GM12878 (cell line): ENCODE data around the gene DUSP16. TPM values are rescaled to one million over a fixed set of nuclear protein-coding genes. Genes with fewer than 3 reads are reported as not detected.

Source experiments
- ATAC-seq: fragments of 200-7000 bp; cut with Tn5 transposase; 3 replicates; pipeline ENCODE4 v1.9.1; 2020; ENCODE audit warnings: mild to moderate bottlenecking, moderate library complexity
- BruUV-seq: library from RNA; stranded (reverse); fragments of 400-500 nt; replicated peaks from 2 replicates; lab custom pipeline; 2021; lab: Mats Ljungman, UMichigan
- CTCF ChIA-PET: fragments of 300-600 bp; sonication (Branson Sonifier 250); formaldehyde crosslinking; extraction: SDS; loops from one replicate; lab custom pipeline; 2021; ENCODE audit warnings: inconsistent platforms; lab: Yijun Ruan, JAX
- POLR2A ChIA-PET: fragments of 350-600 bp; formaldehyde crosslinking; extraction: SDS; loops from one replicate; lab custom pipeline; 2021; ENCODE audit warnings: inconsistent platforms; lab: Charles Lee
- RAD21 ChIA-PET: fragments of 300-600 bp; sonication (Branson Sonifier 250); formaldehyde crosslinking; loops from one replicate; lab custom pipeline; 2023; ENCODE audit warnings: antibody characterized with exemption; ENCODE audit not compliant: unreplicated experiment; lab: Charles Lee
- SMC1A ChIA-PET: fragments of 300-600 bp; sonication (Branson Sonifier 250); formaldehyde crosslinking; loops from one replicate; lab custom pipeline; 2023; ENCODE audit not compliant: unreplicated experiment, uncharacterized antibody; lab: Charles Lee
- DNase-seq: peaks from one replicate; pipeline ENCODE4 v3.0.0-alpha.2; 2011; ENCODE audit warnings: low read depth, low spot score
- FAIRE-seq: peaks from 3 replicates; lab custom pipeline; 2011; peaks lifted over from hg19 to GRCh38; lab: Jason Lieb, UNC
- H2AFZ ChIP-seq: 2 replicates; pipeline ENCODE4 v1.6.0; 2011; ENCODE audit warnings: low read depth, low read length, control low read depth; ENCODE audit not compliant: control insufficient read depth
- H3K27ac ChIP-seq: 2 replicates; pipeline ENCODE4 v1.5.1; 2011; ENCODE audit warnings: control low read depth; ENCODE audit not compliant: control insufficient read depth, insufficient read depth
- H3K27me3 ChIP-seq, 2 experiments: replicated peaks in 1 of 2; 2 replicates each; pipeline versions ENCODE4 v1.6.0 to v1.6.1; 2011; ENCODE audit warnings: low read length in 1 of 2; ENCODE audit not compliant: control insufficient read depth in 2 of 2, insufficient read depth in 2 of 2
- H3K36me3 ChIP-seq, 2 experiments: 2 replicates each; pipeline ENCODE4 v1.5.1; 2011; ENCODE audit warnings: low read length in 1 of 2; ENCODE audit not compliant: control insufficient read depth in 2 of 2, insufficient read depth in 2 of 2
- H3K4me1 ChIP-seq: 2 replicates; pipeline ENCODE4 v1.6.1; 2011; ENCODE audit warnings: mild to moderate bottlenecking, low read length, moderate library complexity, mixed read lengths; ENCODE audit not compliant: control insufficient read depth, insufficient read depth
- H3K4me2 ChIP-seq: 2 replicates; pipeline ENCODE4 v1.6.0; 2011; ENCODE audit warnings: control low read depth; ENCODE audit not compliant: control insufficient read depth, insufficient read depth
- H3K4me3 ChIP-seq: fragments of 200-600 bp; sonication (generic); 2 replicates; pipeline ENCODE4 v1.5.1; 2016
- H3K79me2 ChIP-seq: 2 replicates; pipeline ENCODE4 v1.6.0; 2011; ENCODE audit warnings: low read length; ENCODE audit not compliant: control insufficient read depth, insufficient read depth
- H3K9ac ChIP-seq: 2 replicates; pipeline ENCODE4 v1.8.0; 2011; ENCODE audit warnings: low read length, control low read depth, mixed read lengths; ENCODE audit not compliant: control insufficient read depth, insufficient read depth
- H3K9me3 ChIP-seq: replicated peaks from 3 replicates; pipeline ENCODE4 v1.5.1; 2011; ENCODE audit warnings: mild to moderate bottlenecking, low read length; ENCODE audit not compliant: control insufficient read depth, insufficient read depth
- H4K20me1 ChIP-seq: 2 replicates; pipeline ENCODE4 v1.6.0; 2011; ENCODE audit not compliant: control insufficient read depth, insufficient read depth
- CBX5 ChIP-seq: sonication (generic); IDR thresholded peaks from 2 replicates; pipeline ENCODE4 v1.6.1; 2016; ENCODE audit warnings: low read depth, moderate library complexity, mild to moderate bottlenecking, inconsistent platforms
- CREB1 ChIP-seq: IDR thresholded peaks from 2 replicates; pipeline ENCODE4 v1.6.1; 2012; ENCODE audit warnings: low read depth, mild to moderate bottlenecking, inconsistent platforms
- E4F1 ChIP-seq: fragments of 450-650 bp; IDR thresholded peaks from 2 replicates; pipeline ENCODE4 v1.6.1; 2018; ENCODE audit warnings: borderline replicate concordance, mild to moderate bottlenecking; ENCODE audit not compliant: partially characterized antibody
- NFXL1 ChIP-seq: fragments of 450-650 bp; IDR thresholded peaks from 2 replicates; pipeline ENCODE4 v1.6.1; 2017; ENCODE audit warnings: antibody characterized with exemption, mild to moderate bottlenecking, borderline replicate concordance
- NKRF ChIP-seq: fragments of 450-650 bp; conservative IDR thresholded peaks from 2 replicates; pipeline ENCODE4 v1.6.1; 2017; ENCODE audit warnings: mild to moderate bottlenecking, moderate library complexity
- PKNOX1 ChIP-seq: fragments of 450-650 bp; IDR thresholded peaks from 2 replicates; pipeline ENCODE4 v1.6.1; 2016; ENCODE audit warnings: mild to moderate bottlenecking
- RUNX3 ChIP-seq: IDR thresholded peaks from 2 replicates; pipeline ENCODE4 v1.6.1; 2012; ENCODE audit warnings: low read length, inconsistent platforms
- SKIL ChIP-seq: fragments of 450-650 bp; IDR thresholded peaks from 2 replicates; pipeline ENCODE4 v1.6.1; 2017; ENCODE audit warnings: mild to moderate bottlenecking, low read depth, inconsistent platforms; ENCODE audit not compliant: poor library complexity, severe bottlenecking
- TCF12 ChIP-seq: IDR thresholded peaks from 2 replicates; pipeline ENCODE4 v1.6.1; 2011; ENCODE audit warnings: low read depth, mild to moderate bottlenecking, low read length
- ZNF217 ChIP-seq: fragments of 450-650 bp; IDR thresholded peaks from 2 replicates; pipeline ENCODE4 v1.6.1; 2017; ENCODE audit warnings: antibody characterized with exemption, mild to moderate bottlenecking
- ZZZ3 ChIP-seq: IDR thresholded peaks from 2 replicates; pipeline ENCODE4 v1.6.1; 2011; ENCODE audit warnings: low read depth; ENCODE audit not compliant: control insufficient read depth, insufficient read length
- WGBS: methylation state at CpG from one replicate; pipeline ENCODE4 v1.1.6; 2016; ENCODE audit warnings: low lambda C conversion rate; ENCODE audit not compliant: insufficient replicate concordance, insufficient coverage; ENCODE audit errors: missing lambda C conversion rate; 5-methylcytosine and 5-hydroxymethylcytosine counted together
- in situ Hi-C: fragments of 300-500 bp; cut with MboI; formaldehyde crosslinking; loops from 9 replicates; pipeline ENCODE4 v1.14.3; 2018; ENCODE audit warnings: mixed read lengths
- intact Hi-C: fragments of 100-400 bp; cut with micrococcal nuclease; formaldehyde crosslinking; loops from one replicate; pipeline ENCODE4 v1.14.2; 2022; ENCODE audit not compliant: unreplicated experiment
- polyA plus RNA-seq, 11 experiments: library from polyadenylated mRNA; depleted of rRNA in 4 of 11; unstranded in 6 of 11; stranded (reverse) in 5 of 11; fragments of >200 nt; fragmentation: Nextera tagmentation in 4 of 11; fragmentation: Illumina TruSeq in 1 of 11; extraction: Ambion mirVana in 4 of 11; extraction: Trizol in 1 of 11; gene quantifications; 1 replicate in 1 of 11; 2 replicates in 10 of 11; pipeline versions ENCODE4 v1.2.1 to v1.2.3, GENCODE V29; 2011 to 2016; ENCODE audit warnings: inconsistent platforms in 2 of 11, missing spikeins in 2 of 11, low read depth in 1 of 11
- total RNA-seq, 4 experiments: library from RNA; depleted of rRNA in 3 of 4; stranded (reverse); fragments of >200 nt in 3 of 4; fragmentation: Illumina TruSeq in 1 of 4; extraction: Trizol in 1 of 4; gene quantifications; 2 replicates each; pipeline versions ENCODE4 v1.2.1 to v1.2.3, GENCODE V29; 2013 to 2021

Gene DUSP16
- total and polyA plus RNA-seq, 10 of the 15 experiments (the other 5 are each of a cell fraction or from before 2014, with no cell fraction given) = 3.9 to 75.3 (median 26.8) TPM

GRCh38 chr12:12551115-12551514 is 11.5 kb downstream of the DUSP16 start (continued):
- no peak for TF ChIP-seq NKRF
- TF ChIP-seq ZZZ3 = no peak
- TF ChIP-seq RUNX3 = peak; percentile 27; the same call in 1 of the 2 replicates
- 0 out of 2 replicates have a peak, but pooled peaks have one; percentile 55 for TF ChIP-seq ZNF217
- no peak for TF ChIP-seq TCF12
- TF ChIP-seq SKIL = peak; percentile 6
- no peak for TF ChIP-seq NFXL1

- ChIA-PET SMC1A (interaction anchor here (4.2 kb wide), 1 partner anchor 12 kb away, joined by 20 read pairs; no protein-coding TSS in a partner anchor), CTCF (no interaction called here), POLR2A (no interaction called here), RAD21 (interaction anchor here (2.0 to 3.4 kb wide), 2 partner anchors 8 to 46 kb away, joined by 8 to 12 read pairs; no protein-coding TSS in a partner anchor)
- no peak for FAIRE-seq
- in situ Hi-C loops = no loop called here
- Histone ChIP-seq H3K4me1 (peaks cover 13% of the 10 kb centered on the region), H3K9me3 (no peaks in the 10 kb centered on the region), H3K4me2 (no peak overlapping the region), H3K27me3 (no peaks in the 10 kb centered on the region), H4K20me1 (no peaks in the 10 kb centered on the region), H2AFZ (no peak overlapping the region), H3K4me3 (no peak overlapping the region), H3K36me3 (peaks cover 0 to 5% of the 10 kb centered on the region in 2 experiments; a peak in 3 of 4 replicates), H3K79me2 (peaks cover 27% of the 10 kb centered on the region), H3K27ac (no peak overlapping the region), H3K9ac (no peak overlapping the region)
- WGBS = 100% methylated on average over 2 of the region's 2 CpGs
- intact Hi-C loops = no loop called here
- BruUV-seq = no TSS peak
- ATAC-seq = no peak
- no peak for DNase-seq
- TF ChIP-seq PKNOX1 (peak; percentile 29; the same call in 1 of the 2 replicates), E4F1 (no peak), CREB1 (no peak), CBX5 (no peak)
These were observed 12.4 kb downstream of the DUSP16 start for GRCh38 chr12:12550277-12550676.
